Stimulated activated CD8-positive, alpha-beta memory T cell treated with anti-CD3 and anti-CD28 coated beads, Interleukin-2, amount 100 ng/mL, for 1 hour (primary cell): Measurements from ENCODE around the gene MNAT1.

ENCODE experiments used
- DNase-seq, 2 donors: peaks; one replicate each; pipeline ENCODE4 v3.0.0-alpha.2; 2020; ENCODE audit warnings: low read depth in 2 of 2

Gene MNAT1

DNA sequence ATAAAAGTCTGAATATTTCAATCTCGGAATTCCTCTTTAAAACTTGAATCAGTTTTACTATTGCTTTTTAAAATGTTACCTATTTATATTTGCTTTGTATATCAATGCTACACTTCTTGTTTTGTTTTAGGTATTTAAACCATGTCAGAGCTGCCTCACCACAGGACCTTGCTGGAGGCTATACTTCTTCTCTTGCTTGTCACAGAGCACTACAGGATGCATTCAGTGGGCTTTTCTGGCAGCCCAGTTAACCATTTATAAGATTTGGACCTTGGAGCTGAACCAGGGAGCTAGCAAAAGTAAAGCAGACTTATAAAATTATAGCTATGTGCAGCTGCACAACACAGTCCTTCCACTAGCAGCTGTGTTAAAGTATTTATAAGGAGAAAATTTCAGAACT, 233.5 kb downstream of the MNAT1 start:
- DNase-seq = no peak

DNA sequence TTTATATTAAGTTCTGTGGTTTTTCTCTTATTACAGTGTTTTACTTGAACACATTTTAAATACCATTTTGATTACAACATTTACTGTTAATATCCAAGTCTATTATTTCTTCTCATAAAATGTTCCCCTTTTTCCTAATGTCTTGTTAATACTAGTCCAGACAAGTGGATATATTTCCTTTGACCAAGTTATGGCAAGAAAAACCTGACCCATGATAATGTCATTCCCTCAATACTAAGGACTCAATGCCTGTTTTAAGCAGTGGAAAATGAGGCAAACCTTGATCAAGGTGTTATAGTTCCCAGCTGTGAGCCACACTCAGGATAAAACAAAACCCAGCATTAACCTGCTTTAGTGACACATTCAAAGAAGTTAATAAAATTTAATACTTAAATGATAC, 234.1 kb downstream of the MNAT1 start:
- no peak for DNase-seq

DNA sequence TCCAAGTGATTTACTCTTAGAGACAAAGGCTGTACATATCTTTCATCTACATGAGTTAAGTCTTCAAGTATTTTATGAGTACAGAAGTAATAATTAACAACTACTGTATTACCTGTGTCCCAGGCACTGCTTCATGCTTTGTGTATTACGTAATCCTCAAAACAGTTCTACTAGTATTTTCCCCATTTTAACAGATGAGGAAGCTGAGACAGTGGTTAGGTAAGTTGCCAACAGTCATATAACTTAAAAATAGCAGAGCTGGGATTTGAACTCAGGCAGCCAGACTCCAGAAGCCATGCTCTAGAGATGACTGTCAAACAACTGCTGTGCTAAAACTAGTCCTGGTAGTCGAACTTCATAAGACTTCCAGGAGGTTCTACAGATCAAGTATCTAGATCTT, 235.6 kb downstream of the MNAT1 start:
- no peak for DNase-seq

DNA sequence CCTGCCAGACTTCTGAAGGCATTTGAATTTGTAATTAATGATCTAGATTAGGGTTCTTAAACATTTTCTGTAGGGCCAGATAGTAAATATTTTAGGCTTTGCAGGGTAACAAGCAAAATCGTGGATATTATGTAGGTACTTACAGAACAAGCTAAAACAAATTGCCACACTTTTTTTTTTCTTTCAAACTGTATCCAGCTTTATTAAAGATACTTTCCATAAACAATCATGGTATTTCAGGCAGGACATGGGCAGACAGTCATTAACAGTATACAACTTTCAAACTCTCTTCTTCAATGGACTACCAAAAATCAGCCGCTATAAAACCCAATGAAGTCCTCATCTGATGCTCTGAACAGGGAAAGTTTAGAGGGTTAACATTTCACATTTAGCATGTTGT, 236.7 kb downstream of the MNAT1 start:
- no peak for DNase-seq

DNA sequence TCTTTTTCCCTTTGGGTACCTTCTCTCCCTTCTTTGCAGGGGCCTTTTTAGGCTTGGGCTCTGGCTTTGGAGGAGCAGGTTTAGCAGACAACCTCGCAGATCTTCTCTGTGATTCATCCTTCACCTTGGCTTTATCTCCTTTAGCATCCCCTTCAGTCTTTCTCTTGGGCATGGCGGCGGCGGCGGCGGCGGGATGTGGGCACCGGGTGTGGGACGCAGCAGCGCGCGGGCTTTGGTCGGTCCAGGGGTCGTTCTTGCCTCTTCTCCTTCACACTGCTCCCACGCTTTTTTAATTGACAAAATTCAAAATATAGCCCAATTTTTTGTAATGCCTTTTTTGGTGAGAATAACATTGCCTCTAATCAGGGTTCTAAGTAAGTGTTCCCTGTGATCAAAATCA, 237.7 kb downstream of the MNAT1 start:
- DNase-seq = no peak

DNA sequence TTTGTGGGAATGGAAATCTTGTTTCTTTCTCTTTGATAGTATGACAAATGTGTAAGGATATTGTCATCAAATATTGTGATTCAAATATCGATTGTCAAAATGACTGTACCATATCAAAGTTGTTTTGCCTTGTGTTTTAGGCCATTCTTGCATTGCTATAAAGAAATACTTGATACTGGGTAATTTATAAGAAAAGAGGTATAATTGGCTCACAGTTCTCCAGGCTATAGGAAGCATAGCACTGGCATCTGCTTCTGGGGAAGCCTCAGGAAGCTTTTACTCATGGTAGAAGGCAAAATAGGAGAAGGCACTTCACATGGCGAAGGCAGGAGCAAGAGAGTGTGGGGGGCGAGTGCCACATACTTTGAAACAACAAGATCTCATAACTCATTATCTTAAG, 238.5 kb downstream of the MNAT1 start:
- DNase-seq = no peak

DNA sequence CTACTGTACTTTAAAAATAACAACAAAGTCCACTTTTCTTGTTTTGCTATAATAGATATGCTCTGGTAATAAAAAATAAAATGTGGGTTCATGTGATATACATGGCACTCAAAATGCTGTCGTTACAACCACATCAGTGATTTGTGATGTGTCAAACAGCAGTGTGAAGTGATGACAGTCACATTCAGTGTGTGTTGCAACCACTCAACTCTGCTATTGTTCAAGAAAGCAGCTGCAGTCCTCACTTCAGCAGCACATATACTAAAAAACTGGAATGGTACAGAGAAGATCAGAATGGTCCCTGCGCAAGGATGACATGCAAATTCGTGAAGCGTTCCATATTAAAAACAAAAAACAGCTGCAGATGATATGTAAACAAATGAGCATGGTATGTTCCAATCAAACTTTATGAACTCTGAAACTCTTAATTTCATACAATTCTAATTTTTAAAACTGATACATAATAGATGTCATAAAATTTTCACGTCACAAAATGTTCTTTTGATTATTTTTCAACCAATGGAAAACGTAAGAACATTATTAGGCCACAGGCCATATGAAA, 239.6 kb downstream of the MNAT1 start:
- no peak for DNase-seq

DNA sequence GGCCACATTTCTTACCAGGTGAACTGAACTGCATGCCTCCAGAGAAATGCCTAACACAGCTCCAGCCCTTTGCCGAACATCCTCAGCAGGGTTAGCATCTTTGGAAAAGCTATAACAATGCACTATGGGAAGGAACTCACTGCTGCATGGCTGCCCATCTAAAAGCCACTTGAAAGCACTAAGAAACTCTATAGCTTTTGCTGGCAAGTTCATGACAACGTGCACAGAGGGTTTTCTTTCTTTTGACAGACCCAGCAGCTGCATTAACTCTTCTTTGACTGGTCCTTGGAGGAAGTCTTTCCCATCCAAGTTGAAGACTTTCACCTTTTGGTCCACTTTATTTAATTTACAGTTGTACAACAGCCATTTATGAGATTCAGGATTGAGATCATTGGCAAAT, 241.0 kb downstream of the MNAT1 start:
- DNase-seq = no peak

DNA sequence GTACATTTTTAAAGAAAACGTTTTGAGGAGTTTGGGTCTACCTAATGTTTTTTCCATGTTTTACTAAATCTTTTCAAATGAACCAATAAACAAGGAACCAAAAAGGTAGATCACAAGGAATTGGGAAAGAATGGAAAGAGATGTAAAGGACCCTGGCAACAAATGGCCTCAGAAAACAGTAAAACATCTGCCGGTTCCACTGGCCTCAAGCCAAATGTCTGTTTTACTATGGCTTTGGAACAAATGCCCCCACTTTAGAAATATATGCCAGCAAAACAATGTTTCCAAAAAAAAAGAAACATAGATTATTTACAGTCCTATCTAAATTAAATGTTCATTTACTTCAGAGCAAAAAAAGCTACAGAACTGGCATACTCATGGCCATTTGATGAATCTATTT, 243.3 kb downstream of the MNAT1 start:
- no peak for DNase-seq

DNA sequence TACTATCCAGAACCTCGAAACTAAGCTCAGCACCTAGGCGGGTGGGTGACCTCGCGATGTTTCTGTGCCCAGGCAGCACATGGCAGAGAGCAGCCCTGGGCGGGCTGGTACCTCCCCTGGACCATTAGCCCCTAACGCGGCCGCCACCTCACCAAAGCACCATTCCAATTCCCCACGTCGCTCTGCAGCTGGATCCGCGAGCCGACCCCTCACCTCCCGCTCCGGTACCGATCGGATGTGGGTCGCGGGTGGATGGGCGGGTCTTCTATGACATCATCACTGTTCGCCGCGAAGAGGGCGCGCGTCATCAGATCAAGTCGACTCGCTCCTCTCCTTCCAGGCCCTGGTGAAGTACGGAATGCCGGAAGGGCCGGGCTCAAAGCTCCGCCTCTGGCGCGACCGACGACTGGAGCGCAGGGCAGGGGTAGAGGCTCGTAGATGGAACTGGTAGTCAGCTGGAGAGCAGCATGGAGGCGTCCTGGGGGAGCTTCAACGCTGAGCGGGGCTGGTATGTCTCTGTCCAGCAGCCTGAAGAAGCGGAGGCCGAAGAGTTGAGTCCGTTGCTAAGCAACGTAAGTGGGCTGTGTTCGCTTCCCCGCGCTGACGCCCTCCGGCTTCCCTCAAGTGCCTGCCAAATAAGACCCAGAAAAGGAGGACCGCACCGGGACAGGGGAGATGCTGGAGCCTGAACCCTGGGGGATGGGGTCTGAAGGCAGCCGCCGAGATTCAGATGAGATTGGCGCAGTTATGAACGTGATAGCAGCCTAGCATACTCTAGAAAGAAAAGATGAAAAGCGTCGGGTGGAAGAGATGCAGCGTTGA, 246.5 kb downstream of the MNAT1 start, which contains the start of the genes SLC38A6 and TRMT5:
TSS of gene SLC38A6 (plus strand) at position 435 of the 822 bp plus-strand sequence. CDS start at position 468, 33 bp downstream.
TSS of gene TRMT5 (minus strand) at position 269 of the 822 bp plus-strand sequence. CDS start at position 163, 106 bp downstream.
- peak; percentile 79 to 88 for DNase-seq

DNA sequence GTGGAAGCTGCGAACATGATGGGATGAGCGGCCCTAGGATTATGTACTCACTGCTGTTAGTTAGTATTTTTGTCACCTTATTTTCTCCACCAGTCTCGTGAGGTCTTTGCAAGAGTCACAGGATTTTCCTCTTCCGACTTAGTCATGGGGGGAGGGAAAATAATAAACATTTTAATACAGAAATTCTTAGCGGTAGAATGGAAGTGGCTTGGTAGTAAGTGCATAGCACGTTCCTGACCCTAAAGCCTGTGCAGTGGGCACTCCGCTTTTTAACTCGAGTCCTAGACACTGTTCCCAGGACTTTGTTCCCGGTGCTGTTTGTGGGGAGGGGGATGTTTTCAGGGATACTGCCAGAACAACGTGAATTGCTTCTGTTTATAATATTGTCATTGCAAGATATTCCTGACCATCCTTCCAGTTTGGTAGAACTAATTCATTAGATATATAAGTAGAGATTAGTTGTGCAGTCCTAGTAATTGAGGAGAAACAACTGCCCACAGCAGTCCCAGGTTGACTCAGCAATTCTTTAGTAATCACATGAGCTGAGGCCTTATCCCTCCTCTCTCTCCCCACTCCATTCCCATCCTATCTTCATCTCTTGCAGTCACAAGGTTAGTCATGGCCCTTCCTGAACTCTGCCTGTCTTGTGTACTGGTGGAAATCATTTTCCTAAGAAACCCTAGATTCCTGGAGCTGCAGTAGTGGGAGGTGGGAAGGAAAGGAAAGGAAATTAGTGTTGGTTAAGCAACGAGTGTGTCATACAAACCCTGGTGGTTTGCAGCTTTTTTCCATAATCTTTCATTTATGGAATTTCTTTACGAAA, 247.3 kb downstream of the MNAT1 start:
- no peak for DNase-seq

DNA sequence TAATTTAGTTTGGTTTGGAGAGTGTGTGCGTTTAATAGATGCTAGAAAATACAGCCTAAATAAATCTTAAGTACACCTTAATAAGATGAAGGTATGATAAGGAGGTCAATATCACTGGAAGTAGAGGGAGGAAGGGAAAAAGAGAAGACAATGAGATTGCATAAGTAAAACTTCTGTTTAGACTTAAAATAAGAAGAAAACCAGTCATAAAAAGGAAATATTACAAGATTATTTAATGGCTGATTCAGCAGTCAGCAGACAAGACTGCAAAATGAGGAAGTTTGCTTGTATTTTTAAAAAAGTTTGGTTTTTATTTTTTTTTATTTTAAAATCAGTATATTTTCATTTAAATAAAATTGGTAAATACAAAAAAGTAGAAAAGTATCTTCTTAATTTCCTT, 249.6 kb downstream of the MNAT1 start:
- no peak for DNase-seq

DNA sequence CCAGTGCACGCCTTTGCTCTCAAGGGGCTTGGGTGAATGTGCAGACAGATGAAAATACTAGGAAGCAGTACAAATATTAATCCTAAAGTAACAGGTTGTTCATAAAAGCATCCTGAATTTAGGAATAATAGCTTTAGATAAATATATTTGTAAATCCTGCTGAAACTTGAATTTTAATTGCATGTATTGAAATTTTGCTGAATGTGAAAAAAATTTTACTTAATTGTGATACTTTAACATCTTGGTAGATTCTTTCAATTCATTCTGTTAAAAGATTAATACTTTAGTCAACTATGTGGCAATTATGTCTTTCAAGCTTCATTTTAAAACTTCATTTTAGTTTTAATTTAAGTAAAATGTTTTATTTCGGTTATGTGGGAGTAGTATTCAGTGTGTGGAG, 251.9 kb downstream of the MNAT1 start:
- no peak for DNase-seq

DNA sequence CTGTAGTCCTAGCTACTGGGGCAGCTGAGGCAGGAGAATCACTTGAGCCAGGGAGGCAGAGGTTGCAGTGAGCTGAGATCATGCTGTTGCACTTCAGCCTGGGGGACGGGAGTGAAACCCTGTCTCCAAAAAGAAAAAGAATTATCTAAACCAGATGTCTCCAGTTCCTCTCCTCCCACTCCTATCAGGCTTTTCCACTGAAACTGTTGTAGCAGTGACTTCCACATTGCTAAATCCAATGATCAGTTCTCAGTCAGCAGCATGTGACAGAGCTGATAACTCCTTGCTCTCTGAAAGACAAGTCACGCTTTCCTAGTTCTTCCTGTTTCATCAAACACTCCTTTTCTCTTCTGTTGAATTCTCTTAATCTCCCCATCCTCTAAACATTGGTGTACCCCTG, 255.0 kb downstream of the MNAT1 start:
- DNase-seq = no peak

DNA sequence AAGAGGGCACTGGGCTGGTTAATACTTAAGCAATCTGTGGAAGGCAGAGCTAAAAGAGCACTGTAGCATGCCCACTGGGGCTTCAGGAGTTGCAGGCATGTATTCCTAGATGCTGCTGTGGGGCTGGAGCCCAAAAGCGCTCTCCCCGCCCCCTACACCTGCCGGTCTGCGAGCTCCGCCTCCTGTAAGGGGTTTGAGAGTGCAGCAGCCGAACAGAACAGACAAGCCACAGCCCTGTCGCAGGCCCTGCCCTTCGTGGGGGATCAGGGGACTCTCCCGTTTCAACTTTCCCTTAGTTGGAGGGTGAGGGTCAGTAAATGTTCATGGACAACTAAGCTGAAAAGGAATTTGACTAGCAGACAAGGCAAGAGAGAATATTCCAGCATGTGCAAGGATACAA, 264.1 kb downstream of the MNAT1 start:
- no peak for DNase-seq

DNA sequence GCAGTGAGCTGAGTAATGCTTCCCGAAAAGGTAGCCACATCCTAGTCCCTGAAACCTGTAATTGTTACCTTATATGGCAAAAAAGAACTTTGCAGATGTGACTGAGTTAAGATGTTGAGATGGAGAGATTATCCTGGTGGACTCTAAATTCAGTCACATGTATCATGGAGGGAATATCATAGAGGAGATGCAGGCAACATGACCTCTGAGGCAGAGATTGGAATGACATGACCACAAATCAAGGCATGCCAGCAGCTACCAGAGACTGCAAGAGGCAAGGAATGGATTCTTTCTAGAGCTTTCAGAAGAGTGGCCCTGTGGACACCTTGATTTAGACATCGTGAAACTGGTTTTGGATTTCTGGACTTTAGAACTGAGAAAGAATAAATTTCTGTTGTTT, 265.0 kb downstream of the MNAT1 start:
- no peak for DNase-seq

DNA sequence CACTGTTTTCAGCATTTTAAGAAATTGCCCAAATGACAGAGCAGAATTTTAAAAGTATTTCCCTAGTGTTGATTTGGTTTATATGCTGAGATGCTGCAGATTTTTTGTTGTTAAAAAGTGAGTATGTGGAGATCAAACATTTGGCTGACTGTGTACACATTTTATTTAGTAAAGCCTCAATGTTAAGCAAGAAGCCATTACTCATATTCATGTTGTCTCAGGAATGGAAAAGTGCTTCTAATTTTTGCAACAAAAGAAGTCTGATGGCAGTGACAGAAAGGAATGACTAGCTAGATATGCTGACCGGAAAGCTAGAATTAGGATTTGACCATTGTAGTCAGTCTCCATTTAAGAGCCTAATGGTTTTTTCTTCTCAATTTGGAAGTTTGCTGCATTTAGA, 269.0 kb downstream of the MNAT1 start:
- no peak for DNase-seq

DNA sequence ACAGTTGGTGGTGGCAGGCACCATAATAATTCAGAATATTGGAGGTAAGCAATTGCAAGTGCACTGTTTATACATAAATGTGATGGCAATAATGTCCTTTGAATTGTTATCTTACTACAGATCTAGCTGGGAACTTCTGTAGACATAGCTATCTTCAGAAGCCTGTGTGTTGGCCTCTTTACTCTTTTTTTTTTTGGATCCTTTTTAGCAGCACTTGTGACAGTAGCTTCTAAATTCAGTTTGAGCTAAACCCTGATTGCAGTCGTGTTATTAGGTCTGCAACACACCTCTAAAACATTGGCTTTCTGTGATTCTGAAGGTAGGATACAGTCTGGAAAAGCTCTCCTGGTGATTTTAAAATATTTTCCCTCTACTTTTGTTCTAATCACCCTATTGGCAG, 285.0 kb downstream of the MNAT1 start:
- DNase-seq = no peak
